ENCODE data around the gene FOXC2. TPM values are rescaled to one million over a fixed set of nuclear protein-coding genes. Genes with fewer than 3 reads are reported as not detected.

The FOXC2 gene
- total RNA-seq, 1 donor from 2014 or later, result 1.5 TPM

DNA sequence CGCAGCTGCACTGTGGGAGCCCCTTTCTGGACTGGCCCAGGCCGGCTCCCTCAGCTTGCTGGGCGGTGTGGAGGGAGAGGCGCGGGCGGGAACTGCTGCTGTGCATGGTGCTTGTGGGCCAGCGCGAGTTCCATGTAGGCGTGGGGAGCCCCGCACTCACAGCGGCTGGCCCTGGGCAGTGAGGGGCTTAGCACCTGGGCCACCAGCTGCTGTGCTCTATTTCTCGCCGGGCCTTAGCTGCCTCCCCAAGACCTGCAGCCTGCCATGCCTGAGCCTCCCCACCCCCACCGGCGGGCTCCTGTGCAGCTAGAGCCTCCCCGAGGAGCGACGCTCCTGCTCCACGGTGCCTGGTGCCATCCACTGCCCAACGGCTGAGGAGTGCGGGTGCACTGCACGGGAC, 13.3 kb upstream of the FOXC2 start:
- H3K36me3 ChIP-seq, result peaks cover 21% of the 10 kb centered on the region
- intact Hi-C loops (cut with micrococcal nuclease), result no loop called here
- peaks cover 13% of the 10 kb centered on the region for H3K27me3 ChIP-seq (ENCODE audit: low read depth)
- H3K4me3 ChIP-seq, result no peak overlapping the region
- no peak overlapping the region for H3K27ac ChIP-seq (replicated peaks)
- H3K4me1 ChIP-seq, result peaks cover 28% of the 10 kb centered on the region
- no peaks in the 10 kb centered on the region for H3K9me3 ChIP-seq (replicated peaks)
- DNase-seq, result no peak
- TF ChIP-seq, protein P1, sequence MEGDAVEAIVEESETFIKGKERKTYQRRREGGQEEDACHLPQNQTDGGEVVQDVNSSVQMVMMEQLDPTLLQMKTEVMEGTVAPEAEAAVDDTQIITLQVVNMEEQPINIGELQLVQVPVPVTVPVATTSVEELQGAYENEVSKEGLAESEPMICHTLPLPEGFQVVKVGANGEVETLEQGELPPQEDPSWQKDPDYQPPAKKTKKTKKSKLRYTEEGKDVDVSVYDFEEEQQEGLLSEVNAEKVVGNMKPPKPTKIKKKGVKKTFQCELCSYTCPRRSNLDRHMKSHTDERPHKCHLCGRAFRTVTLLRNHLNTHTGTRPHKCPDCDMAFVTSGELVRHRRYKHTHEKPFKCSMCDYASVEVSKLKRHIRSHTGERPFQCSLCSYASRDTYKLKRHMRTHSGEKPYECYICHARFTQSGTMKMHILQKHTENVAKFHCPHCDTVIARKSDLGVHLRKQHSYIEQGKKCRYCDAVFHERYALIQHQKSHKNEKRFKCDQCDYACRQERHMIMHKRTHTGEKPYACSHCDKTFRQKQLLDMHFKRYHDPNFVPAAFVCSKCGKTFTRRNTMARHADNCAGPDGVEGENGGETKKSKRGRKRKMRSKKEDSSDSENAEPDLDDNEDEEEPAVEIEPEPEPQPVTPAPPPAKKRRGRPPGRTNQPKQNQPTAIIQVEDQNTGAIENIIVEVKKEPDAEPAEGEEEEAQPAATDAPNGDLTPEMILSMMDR (IDR thresholded peaks at IDR 0.05; ENCODE audit: borderline replicate concordance), result no peak

DNA sequence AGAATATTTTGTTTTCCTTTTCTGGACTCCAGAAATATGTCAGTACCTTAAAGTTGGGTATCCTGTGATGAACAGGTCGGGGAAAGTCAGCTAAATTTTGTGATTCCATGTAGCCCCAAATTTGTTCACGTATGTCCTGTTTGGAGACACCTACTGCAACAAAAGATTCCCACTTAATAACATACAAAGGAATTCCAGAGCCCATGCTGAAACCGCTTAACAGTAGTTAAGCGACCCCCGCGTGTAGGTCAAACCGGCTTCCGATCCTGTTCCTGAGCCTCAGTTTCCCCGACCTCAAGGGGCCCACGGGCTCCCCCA, 12.1 kb upstream of the FOXC2 start:
- intact Hi-C loops (cut with micrococcal nuclease), result no loop called here
- H3K27me3 ChIP-seq (ENCODE audit: low read depth), result peaks cover 25% of the 10 kb centered on the region
- TF ChIP-seq, protein P1 (IDR thresholded peaks at IDR 0.05; ENCODE audit: borderline replicate concordance), result no peak
- H3K4me1 ChIP-seq, result peaks cover 28% of the 10 kb centered on the region
- DNase-seq, result no peak
- no peaks in the 10 kb centered on the region for H3K9me3 ChIP-seq (replicated peaks)
- H3K27ac ChIP-seq (replicated peaks), result peak overlapping the region; percentile 86
- H3K36me3 ChIP-seq, result peaks cover 14% of the 10 kb centered on the region
- H3K4me3 ChIP-seq, result peak overlapping the region; percentile 97

DNA sequence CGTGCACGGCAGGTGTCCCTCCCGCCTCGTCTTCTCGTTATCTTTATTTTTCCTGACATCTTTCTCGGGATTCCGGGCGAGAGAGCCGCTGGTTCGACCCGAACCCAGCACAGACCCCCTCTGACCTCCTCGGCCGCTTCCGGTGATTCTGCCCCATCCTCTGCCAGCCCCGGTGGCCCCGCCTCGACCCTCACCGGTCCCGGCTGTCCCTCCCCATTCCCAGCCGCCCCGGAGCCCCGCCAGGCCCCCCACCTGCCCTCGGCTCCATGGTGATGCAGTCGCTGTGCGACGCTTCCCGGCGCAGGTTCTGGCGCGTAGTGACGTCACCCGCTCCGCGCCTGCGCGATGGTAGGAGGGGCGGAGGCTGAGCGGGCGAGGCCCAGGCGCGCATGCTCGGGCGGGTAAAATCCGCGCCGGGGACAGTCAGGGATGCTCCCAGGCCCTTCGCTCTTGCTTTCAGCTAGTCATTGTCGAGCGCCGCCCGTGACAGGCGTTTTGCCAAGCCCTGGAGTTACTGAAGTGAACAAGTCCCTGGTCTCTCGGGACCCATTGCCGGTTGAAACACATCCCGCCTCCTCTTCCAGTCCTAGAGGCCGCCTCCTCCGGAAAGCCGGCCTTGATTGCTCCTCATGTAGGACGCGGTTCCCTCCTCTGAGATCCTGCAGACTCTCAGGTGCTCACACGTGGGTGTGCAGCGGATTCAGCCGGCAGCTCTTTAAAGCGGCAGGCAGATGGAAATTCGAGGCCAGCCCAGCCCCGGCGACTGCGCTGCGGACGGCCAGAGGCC, 11.5 kb upstream of the FOXC2 start, which contains the start of gene MTHFSD:
TSS of gene MTHFSD (minus strand) at position 319 of the 787 bp plus-strand sequence. CDS start at position 268, 51 bp downstream.
- intact Hi-C loops (cut with micrococcal nuclease), result no loop called here
- peak; percentile 92 for DNase-seq
- H3K36me3 ChIP-seq, result peaks cover 9% of the 10 kb centered on the region
- H3K9me3 ChIP-seq (replicated peaks), result no peaks in the 10 kb centered on the region
- H3K4me1 ChIP-seq, result peaks cover 28% of the 10 kb centered on the region
- TF ChIP-seq, protein P1 (IDR thresholded peaks at IDR 0.05; ENCODE audit: borderline replicate concordance), result no peak
- peak within 1 kb of the TSS; percentile 97 for H3K4me3 ChIP-seq
- peak within 1 kb of the TSS; percentile 86 for H3K27ac ChIP-seq (replicated peaks)
- H3K27me3 ChIP-seq (ENCODE audit: low read depth), result peaks cover 31% of the 10 kb centered on the region

DNA sequence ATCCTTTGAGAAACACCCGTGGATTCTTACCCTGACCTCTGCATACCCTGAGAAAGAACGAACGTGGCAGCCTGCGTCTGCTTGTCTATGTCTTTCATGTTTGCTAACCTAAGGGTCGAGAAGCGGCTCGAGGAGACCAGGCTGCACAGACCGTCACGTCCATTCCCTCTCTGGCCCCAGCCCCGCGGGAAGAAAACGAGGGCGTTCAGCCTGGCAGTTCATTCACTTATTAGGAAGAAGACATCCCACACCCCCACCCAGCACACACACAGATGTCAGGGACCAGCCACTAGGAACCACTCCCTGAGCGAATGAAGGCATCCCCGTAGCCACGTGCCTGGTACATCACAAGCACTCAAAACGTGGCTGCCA, 10.9 kb upstream of the FOXC2 start:
- no peak for DNase-seq
- intact Hi-C loops (cut with micrococcal nuclease), result no loop called here
- TF ChIP-seq, protein P1 (IDR thresholded peaks at IDR 0.05; ENCODE audit: borderline replicate concordance), result no peak

DNA sequence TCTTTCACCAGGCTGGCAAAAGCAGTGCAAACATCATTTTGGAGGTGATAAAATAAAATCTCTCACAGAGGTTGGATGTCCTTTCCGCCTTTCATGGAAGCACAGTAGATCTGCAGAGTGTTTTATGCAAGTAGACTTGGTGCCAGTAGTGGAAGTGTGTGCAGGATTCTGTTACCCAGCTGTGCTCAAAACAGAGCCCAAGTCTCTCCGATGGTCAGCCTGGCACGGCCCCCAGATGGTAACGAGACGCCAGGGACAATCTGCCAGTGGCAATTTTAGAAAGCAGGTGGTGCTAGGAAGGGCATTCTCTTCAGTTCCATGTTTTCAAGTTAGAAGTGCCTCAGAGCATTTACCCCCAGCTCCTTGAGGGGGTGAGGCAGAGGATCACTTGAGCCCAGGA, 10.1 kb upstream of the FOXC2 start:
- peaks cover 45% of the 10 kb centered on the region for H3K27me3 ChIP-seq (ENCODE audit: low read depth)
- peaks cover 6% of the 10 kb centered on the region for H3K36me3 ChIP-seq
- no peak for DNase-seq
- H3K4me1 ChIP-seq, result peaks cover 28% of the 10 kb centered on the region
- intact Hi-C loops (cut with micrococcal nuclease), result no loop called here
- H3K4me3 ChIP-seq, result no peak overlapping the region
- no peak overlapping the region for H3K27ac ChIP-seq (replicated peaks)
- no peaks in the 10 kb centered on the region for H3K9me3 ChIP-seq (replicated peaks)
- TF ChIP-seq, protein P1 (IDR thresholded peaks at IDR 0.05; ENCODE audit: borderline replicate concordance), result no peak

More for the DNA sequence above, 10.9 kb upstream of the FOXC2 start:
- Histone ChIP-seq H3K36me3 (peaks cover 7% of the 10 kb centered on the region), H3K9me3 (replicated peaks) (no peaks in the 10 kb centered on the region), H3K27me3 (ENCODE audit: low read depth) (peaks cover 36% of the 10 kb centered on the region), H3K4me1 (peaks cover 28% of the 10 kb centered on the region), H3K4me3 (peak overlapping the region; percentile 97), H3K27ac (replicated peaks) (peak overlapping the region; percentile 86)
